Vagina (tissue), 2 donors: ENCODE data around the gene CRACR2B. TPM values are rescaled to one million over a fixed set of nuclear protein-coding genes. Genes with fewer than 3 reads are reported as not detected.
A peak's percentile ranks its signal among the peaks of the same experiment; 100 is the strongest.

Experiments
- DNase-seq, 2 donors: peaks; one replicate each; pipeline ENCODE4 v3.0.0-alpha.2; 2017; ENCODE audit errors: extremely low spot score in 2 of 2
- H3K27ac ChIP-seq: fragments of 200-600 bp; sonication (generic); one replicate; pipeline ENCODE4 v1.5.1; 2019
- H3K27me3 ChIP-seq: fragments of 200-600 bp; sonication (generic); one replicate; pipeline ENCODE4 v1.5.1; 2019
- H3K36me3 ChIP-seq, 2 donors: fragments of 200-600 bp; sonication (generic); one replicate each; pipeline ENCODE4 v1.5.1; 2017 to 2019
- H3K4me1 ChIP-seq: fragments of 200-600 bp; sonication (generic); one replicate; pipeline ENCODE4 v1.5.1; 2019
- H3K4me3 ChIP-seq, 2 donors: fragments of 200-600 bp; sonication (generic); 1 replicate in 1 of 2; 2 replicates in 1 of 2; pipeline ENCODE4 v1.5.1; 2016 to 2019
- H3K9me3 ChIP-seq: fragments of 200-600 bp; sonication (generic); one replicate; pipeline ENCODE4 v1.5.1; 2019
- CTCF ChIP-seq, 3 experiments: fragments of 450-650 bp in 2 of 3; fragments of 200-600 bp in 1 of 3; sonication (generic) in 1 of 3; IDR thresholded peaks; one replicate each; pipeline ENCODE4 v1.5.1; 2017 to 2019; ENCODE audit warnings: antibody characterized with exemption in 3 of 3, mild to moderate bottlenecking in 2 of 3, moderate library complexity in 2 of 3
- POLR2A ChIP-seq, 2 donors: fragments of 450-650 bp; IDR thresholded peaks; one replicate each; pipeline ENCODE4 v1.6.1; 2017; ENCODE audit warnings: antibody characterized with exemption in 2 of 2, mild to moderate bottlenecking in 2 of 2, moderate library complexity in 2 of 2
- POLR2AphosphoS5 ChIP-seq, 2 donors: sonication (generic); formaldehyde crosslinking; IDR thresholded peaks; one replicate each; pipeline ENCODE4 v1.9.0; 2017; ENCODE audit warnings: antibody characterized with exemption in 2 of 2, mild to moderate bottlenecking in 2 of 2, low read depth in 1 of 2; ENCODE audit not compliant: insufficient read depth in 1 of 2
- intact Hi-C: fragments of 100-400 bp; cut with DNase I; formaldehyde crosslinking; loops from one replicate; pipeline ENCODE4 v1.15.1; 2023
- total RNA-seq: library from RNA; depleted of rRNA; stranded (reverse); fragments of >200 nt; gene quantifications from one replicate; pipeline ENCODE4 v1.2.3, GENCODE V29; 2016

The CRACR2B gene
- total RNA-seq, 1 donor from 2014 or later = 4.9 TPM

- H3K4me1 ChIP-seq = peaks cover 27% of the 10 kb centered on the region
- peak overlapping the region; percentile 49 to 54 for H3K4me3 ChIP-seq
- intact Hi-C loops = no loop called here
- no peak for TF ChIP-seq POLR2A (IDR thresholded peaks at IDR 0.05)
- peaks cover 0 to 13% of the 10 kb centered on the region in 2 donors for H3K36me3 ChIP-seq
- H3K27ac ChIP-seq = peak overlapping the region; percentile 88
- no peak for DNase-seq
- H3K9me3 ChIP-seq = no peaks in the 10 kb centered on the region
- no peaks in the 10 kb centered on the region for H3K27me3 ChIP-seq
These were observed 23.1 kb upstream of the CRACR2B start for GRCh38 chr11:804599-804964.

- Histone ChIP-seq H3K27me3 (no peaks in the 10 kb centered on the region), H3K4me3 (peak overlapping the region; percentile 86 to 98), H3K9me3 (no peaks in the 10 kb centered on the region), H3K27ac (peak overlapping the region; percentile 96), H3K36me3 (peaks cover 0 to 28% of the 10 kb centered on the region in 2 donors), H3K4me1 (peaks cover 50% of the 10 kb centered on the region)
- TF ChIP-seq CTCF (IDR thresholded peaks at IDR 0.05) (no peak), POLR2A (IDR thresholded peaks at IDR 0.05) (no peak), POLR2AphosphoS5 (IDR thresholded peaks at IDR 0.05; ENCODE audit: insufficient read depth in 1 of 2, low read depth in 1 of 2) (no peak)
- intact Hi-C loops = loop anchor here (5.0 kb wide), 1 partner anchor 34 kb away; the partner anchor contains the start of genes POLR2L and TSPAN4
- peak in 1 of 2 donors; percentile 95 for DNase-seq
These were observed 19.1 kb upstream of the CRACR2B start for GRCh38 chr11:808427-809286.

GRCh38 chr11:809287-810039 is 18.3 kb upstream of the CRACR2B start, which contains the start of gene RPLP2:
TSS of gene RPLP2 (plus strand) at chr11:809967. CDS start at chr11:810235, 268 bp downstream.
- DNase-seq = peak in 1 of 2 donors; percentile 99
- intact Hi-C loops = loop anchor here (5.0 kb wide), 1 partner anchor 33 kb away; the partner anchor contains the start of genes POLR2L and TSPAN4
- Histone ChIP-seq H3K9me3 (no peaks in the 10 kb centered on the region), H3K4me1 (peaks cover 42% of the 10 kb centered on the region), H3K27ac (peak within 1 kb of the TSS; percentile 96), H3K4me3 (peak within 1 kb of the TSS; percentile 86 to 98), H3K36me3 (peaks cover 0 to 30% of the 10 kb centered on the region in 2 donors), H3K27me3 (no peaks in the 10 kb centered on the region)
- TF ChIP-seq POLR2AphosphoS5 (IDR thresholded peaks at IDR 0.05; ENCODE audit: insufficient read depth in 1 of 2, low read depth in 1 of 2) (peak; percentile 95 to 99), CTCF (IDR thresholded peaks at IDR 0.05) (peak in 1 of 3 experiments; percentile 4), POLR2A (IDR thresholded peaks at IDR 0.05) (peak in 1 of 2 donors; percentile 90)

- intact Hi-C loops = no loop called here
- Histone ChIP-seq H3K4me1 (peaks cover 37% of the 10 kb centered on the region), H3K9me3 (no peaks in the 10 kb centered on the region), H3K27me3 (no peaks in the 10 kb centered on the region), H3K36me3 (peaks cover 0 to 30% of the 10 kb centered on the region in 2 donors), H3K27ac (peak overlapping the region; percentile 96), H3K4me3 (peak overlapping the region; percentile 86 to 98)
- no peak for DNase-seq
- TF ChIP-seq CTCF (IDR thresholded peaks at IDR 0.05) (no peak), POLR2AphosphoS5 (IDR thresholded peaks at IDR 0.05; ENCODE audit: insufficient read depth in 1 of 2, low read depth in 1 of 2) (no peak), POLR2A (IDR thresholded peaks at IDR 0.05) (no peak)
These were observed 17.6 kb upstream of the CRACR2B start for GRCh38 chr11:810040-810567.
